ENCODE data around the gene MCL1.

MCL1 gene

GRCh38 chr1:150558303-150558704 lies 21.1 kb downstream of the MCL1 start:
- no peak overlapping the region for H3K4me3 ChIP-seq (ENCODE audit: low read depth, low read length)
- no peak for DNase-seq (ENCODE audit: low read depth)
- no peak for TF ChIP-seq MAX (IDR thresholded peaks at IDR 0.05; ENCODE audit: low read depth, low read length)
- TF ChIP-seq MYC (IDR thresholded peaks at IDR 0.05; ENCODE audit: low read depth, low read length): no peak
- no peak for TF ChIP-seq CTCF (IDR thresholded peaks at IDR 0.05; ENCODE audit: low read depth, low read length)
- no peak for TF ChIP-seq POLR2A (IDR thresholded peaks at IDR 0.05; ENCODE audit: extremely low read depth, insufficient read length)

GRCh38 chr1:150557813-150558212 lies 21.6 kb downstream of the MCL1 start:
- DNase-seq (ENCODE audit: low read depth): no peak
- TF ChIP-seq MYC (IDR thresholded peaks at IDR 0.05; ENCODE audit: low read depth, low read length) (no peak), CTCF (IDR thresholded peaks at IDR 0.05; ENCODE audit: low read depth, low read length) (no peak), MAX (IDR thresholded peaks at IDR 0.05; ENCODE audit: low read depth, low read length) (no peak)
- H3K4me3 ChIP-seq (ENCODE audit: low read depth, low read length): no peak overlapping the region

- no peak for DNase-seq (ENCODE audit: low read depth)
- TF ChIP-seq MAX (IDR thresholded peaks at IDR 0.05; ENCODE audit: low read depth, low read length) (no peak), POLR2A (IDR thresholded peaks at IDR 0.05; ENCODE audit: extremely low read depth, insufficient read length) (no peak)
- H3K4me3 ChIP-seq (ENCODE audit: low read depth, low read length): no peak overlapping the region
Observed at GRCh38 chr1:150557065-150557600, 22.3 kb downstream of the MCL1 start.

- TF ChIP-seq CTCF (IDR thresholded peaks at IDR 0.05; ENCODE audit: low read depth, low read length): no peak
- no peak for TF ChIP-seq MAX (IDR thresholded peaks at IDR 0.05; ENCODE audit: low read depth, low read length)
- TF ChIP-seq POLR2A (IDR thresholded peaks at IDR 0.05; ENCODE audit: extremely low read depth, insufficient read length): no peak
- TF ChIP-seq MYC (IDR thresholded peaks at IDR 0.05; ENCODE audit: low read depth, low read length): no peak
- DNase-seq (ENCODE audit: low read depth): no peak
- no peak overlapping the region for H3K4me3 ChIP-seq (ENCODE audit: low read depth, low read length)
Observed at GRCh38 chr1:150555971-150556865, 23.2 kb downstream of the MCL1 start.

GRCh38 chr1:150555198-150555970 lies 24.0 kb downstream of the MCL1 start:
- TF ChIP-seq POLR2A (IDR thresholded peaks at IDR 0.05; ENCODE audit: extremely low read depth, insufficient read length): no peak
- no peak for TF ChIP-seq CTCF (IDR thresholded peaks at IDR 0.05; ENCODE audit: low read depth, low read length)
- no peak for TF ChIP-seq MYC (IDR thresholded peaks at IDR 0.05; ENCODE audit: low read depth, low read length)
- peak; percentile 49 for TF ChIP-seq MAX (IDR thresholded peaks at IDR 0.05; ENCODE audit: low read depth, low read length)
- no peak overlapping the region for H3K4me3 ChIP-seq (ENCODE audit: low read depth, low read length)
- no peak for DNase-seq (ENCODE audit: low read depth)

GRCh38 chr1:150554086-150554452 lies 25.3 kb downstream of the MCL1 start:
- H3K4me3 ChIP-seq (ENCODE audit: low read depth, low read length): no peak overlapping the region
- TF ChIP-seq MAX (IDR thresholded peaks at IDR 0.05; ENCODE audit: low read depth, low read length) (no peak), CTCF (IDR thresholded peaks at IDR 0.05; ENCODE audit: low read depth, low read length) (no peak), POLR2A (IDR thresholded peaks at IDR 0.05; ENCODE audit: extremely low read depth, insufficient read length) (no peak), MYC (IDR thresholded peaks at IDR 0.05; ENCODE audit: low read depth, low read length) (no peak)
- no peak for DNase-seq (ENCODE audit: low read depth)
